Stimulated activated CD4-positive, alpha-beta T cell treated with anti-CD3 and anti-CD28 coated beads, TNF-alpha, amount 100 ng/mL, for 48 hours (primary cell): Measurements from ENCODE around the gene PPIE.

Experiments
- DNase-seq, 3 donors: peaks; one replicate each; pipeline ENCODE4 v3.0.0-alpha.2; 2020; ENCODE audit warnings: low read depth in 3 of 3

PPIE gene

DNA sequence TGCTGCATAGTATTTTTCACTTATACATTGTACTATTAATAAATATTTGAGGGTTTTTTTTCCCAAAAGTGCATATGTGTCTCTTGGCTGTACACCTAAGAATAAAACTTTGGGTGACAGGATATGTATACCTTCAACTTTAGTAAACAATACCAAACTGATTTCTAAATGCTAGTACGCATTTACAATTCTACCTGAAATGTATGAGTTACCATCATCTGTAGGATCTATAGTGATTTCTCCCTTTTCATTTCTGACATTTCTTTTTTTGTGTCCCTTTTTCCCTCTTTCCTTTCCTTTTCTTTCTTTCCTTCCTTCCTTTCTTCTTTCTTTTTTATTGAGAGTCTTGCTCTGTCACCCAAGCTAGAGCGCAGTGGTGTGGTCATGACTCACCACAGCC is 66.7 kb downstream of the PPIE start:
- no peak for DNase-seq

DNA sequence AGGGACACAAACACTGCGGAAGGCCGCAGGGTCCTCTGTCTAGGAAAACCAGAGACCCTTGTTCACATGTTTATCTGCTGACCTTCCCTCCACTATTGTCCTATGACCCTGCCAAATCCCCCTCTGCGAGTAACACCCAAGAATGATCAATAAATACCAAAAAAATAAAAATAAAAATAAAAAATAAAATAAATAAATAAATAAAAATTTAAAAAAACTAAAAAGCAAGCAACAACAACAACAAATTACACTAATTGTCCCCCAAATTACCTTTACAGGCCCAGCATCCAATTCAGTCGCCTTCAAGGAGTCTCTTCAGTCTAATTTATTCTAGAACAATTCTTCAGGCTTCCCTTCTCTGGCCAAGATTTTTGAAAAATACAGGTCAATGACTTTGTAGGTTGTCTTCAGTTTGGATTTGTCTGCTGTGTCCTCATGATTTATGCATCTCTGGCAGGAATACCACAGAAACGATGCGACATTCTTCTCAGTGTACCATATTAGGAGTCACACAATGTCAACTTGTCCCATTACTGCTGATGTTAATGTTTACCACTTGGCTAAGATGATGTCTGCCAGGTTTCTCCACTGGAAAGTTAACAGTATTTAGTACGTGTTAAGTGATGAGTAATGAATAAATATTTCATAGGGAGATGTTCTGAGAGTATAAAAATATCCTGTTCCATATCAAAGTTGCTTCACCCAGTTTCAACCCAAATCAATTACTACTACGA is 70.3 kb downstream of the PPIE start:
- DNase-seq, result no peak

DNA sequence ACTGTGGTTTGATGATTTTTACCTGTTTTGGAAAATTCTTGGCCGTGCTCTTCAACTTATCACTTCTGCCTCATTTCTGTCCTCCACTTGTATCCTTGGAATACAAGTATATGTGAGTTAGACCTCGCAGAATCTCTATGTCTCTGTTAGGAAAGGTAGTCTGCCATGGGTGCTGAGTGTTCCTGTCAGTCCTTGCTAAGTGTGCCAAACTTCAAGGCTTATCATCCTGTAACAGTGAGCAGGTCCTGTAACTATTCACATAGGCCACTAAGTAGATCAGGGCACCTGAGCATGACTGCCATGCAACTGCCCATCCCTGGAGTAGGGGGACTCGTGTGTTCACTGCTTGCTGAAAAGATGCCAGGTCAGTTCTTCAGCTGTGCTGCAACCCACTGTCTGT is 74.2 kb downstream of the PPIE start:
- no peak for DNase-seq
